Psoas muscle (tissue), 8 donors: ENCODE data around the gene UTP25. TPM values are rescaled to one million over a fixed set of nuclear protein-coding genes. Genes with fewer than 3 reads are reported as not detected.
"Not testable (repeated sequence)": the region's sequence is repeated elsewhere in the genome, so short reads cannot be mapped to it uniquely, and the experiment has no call there.

Experiments
- ATAC-seq, 4 donors: fragments of 200-7000 bp; cut with Tn5 transposase; one replicate each; pipeline ENCODE4 v1.9.1; 2020; ENCODE audit warnings: moderate library complexity in 3 of 4, mild to moderate bottlenecking in 2 of 4
- DNase-seq, 2 donors: peaks; one replicate each; pipeline ENCODE4 v3.0.0-alpha.2; 2020
- H3K27ac ChIP-seq: fragments of 200-600 bp; one replicate; pipeline ENCODE4 v1.8.0; 2022
- H3K27me3 ChIP-seq, 3 donors: fragments of 200-600 bp in 1 of 3; one replicate each; pipeline versions ENCODE4 v1.6.1 to v1.8.0; 2013 to 2022; ENCODE audit warnings: low read length in 2 of 3, mild to moderate bottlenecking in 2 of 3, moderate library complexity in 1 of 3; ENCODE audit not compliant: insufficient read depth in 3 of 3
- H3K36me3 ChIP-seq, 2 donors: fragments of 200-600 bp in 1 of 2; one replicate each; pipeline versions ENCODE4 v1.6.1 to v1.8.0; 2013 to 2022; ENCODE audit warnings: low read depth in 1 of 2, mild to moderate bottlenecking in 1 of 2, moderate library complexity in 1 of 2; ENCODE audit not compliant: insufficient read depth in 1 of 2
- H3K4me1 ChIP-seq: fragments of 200-600 bp; one replicate; pipeline ENCODE4 v1.8.0; 2022
- H3K4me3 ChIP-seq: fragments of 200-600 bp; one replicate; pipeline ENCODE4 v1.8.0; 2022; ENCODE audit warnings: mild to moderate bottlenecking
- H3K9me3 ChIP-seq: fragments of 200-600 bp; one replicate; pipeline ENCODE4 v1.8.0; 2022
- WGBS, 3 donors: extraction: QIAGEN DNeasy Blood & Tissue Kit; methylation state at CpG; one replicate each; pipeline versions ENCODE4 v1.1.6 to v1.1.7; 2013; 5-methylcytosine and 5-hydroxymethylcytosine counted together
- intact Hi-C, 2 donors: fragments of 100-400 bp; cut with DNase I; formaldehyde crosslinking; loops; one replicate each; pipeline versions ENCODE4 v1.11.0 to v1.14.2; 2022
- polyA plus RNA-seq, 3 donors: library from polyadenylated mRNA; stranded (reverse); fragments of 200-250 nt; gene quantifications; one replicate each; pipeline ENCODE4 v1.2.3, GENCODE V29; 2013
- total RNA-seq, 4 donors: library from RNA; stranded (reverse); fragmentation: NEBNext Ultra II Directional in 2 of 4; extraction: Animal tissue kit (Norgen Biotek cat#: 25700) in 2 of 4; gene quantifications; one replicate each; pipeline versions ENCODE4 v1.2.1 to v1.2.4, GENCODE V29; 2021 to 2023
- TF ChIP-seq, protein P1 (sequence below): fragments of 200-600 bp; IDR thresholded peaks from one replicate; pipeline ENCODE4 v1.8.0; 2022; ENCODE audit warnings: antibody characterized with exemption
- donor health status: healthy with polysubstance abuse.
- donor health status: DM: no; HTN: no; CAD: no; lungs with moderate emphysema.
- donor health status: Bipolar disorder and iron deficiency.
- donor health status: healthy.
- donor health status: DM: yes; HTN: yes; CAD: no.
- donor health status: DM: no; HTN: no; CAD: no.
- donor health status: DM: no; HTN: no; CAD: no.
- donor health status: DM: yes; HTN: yes; CAD: no.

Gene UTP25
- total and polyA plus RNA-seq, 7 donors, result 1.9 to 5.4 (median 3.9) TPM

DNA sequence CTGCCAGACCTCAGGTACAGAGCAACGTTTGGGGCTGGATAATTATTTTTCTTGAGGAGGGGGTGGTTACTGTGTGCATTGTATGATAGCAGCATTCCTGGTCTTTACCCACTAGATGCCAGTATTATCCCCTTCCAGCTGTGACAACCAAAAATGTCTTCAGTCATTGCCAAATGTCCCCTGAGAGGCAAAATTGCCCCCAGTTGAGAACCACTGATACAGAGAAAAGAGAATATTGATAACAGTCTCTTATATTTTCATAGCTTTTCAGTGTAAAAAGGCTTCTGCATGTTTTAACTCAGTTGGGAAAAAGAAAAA lies 58.4 kb downstream of the UTP25 start:
- TF ChIP-seq, protein P1, sequence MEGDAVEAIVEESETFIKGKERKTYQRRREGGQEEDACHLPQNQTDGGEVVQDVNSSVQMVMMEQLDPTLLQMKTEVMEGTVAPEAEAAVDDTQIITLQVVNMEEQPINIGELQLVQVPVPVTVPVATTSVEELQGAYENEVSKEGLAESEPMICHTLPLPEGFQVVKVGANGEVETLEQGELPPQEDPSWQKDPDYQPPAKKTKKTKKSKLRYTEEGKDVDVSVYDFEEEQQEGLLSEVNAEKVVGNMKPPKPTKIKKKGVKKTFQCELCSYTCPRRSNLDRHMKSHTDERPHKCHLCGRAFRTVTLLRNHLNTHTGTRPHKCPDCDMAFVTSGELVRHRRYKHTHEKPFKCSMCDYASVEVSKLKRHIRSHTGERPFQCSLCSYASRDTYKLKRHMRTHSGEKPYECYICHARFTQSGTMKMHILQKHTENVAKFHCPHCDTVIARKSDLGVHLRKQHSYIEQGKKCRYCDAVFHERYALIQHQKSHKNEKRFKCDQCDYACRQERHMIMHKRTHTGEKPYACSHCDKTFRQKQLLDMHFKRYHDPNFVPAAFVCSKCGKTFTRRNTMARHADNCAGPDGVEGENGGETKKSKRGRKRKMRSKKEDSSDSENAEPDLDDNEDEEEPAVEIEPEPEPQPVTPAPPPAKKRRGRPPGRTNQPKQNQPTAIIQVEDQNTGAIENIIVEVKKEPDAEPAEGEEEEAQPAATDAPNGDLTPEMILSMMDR, result no peak
- ATAC-seq (no peak), DNase-seq (no peak)
- H3K36me3 ChIP-seq, result no peaks in the 10 kb centered on the region
- WGBS, 3 donors, result 9 to 12% (median 10%) methylated on average over 1 of the region's 1 CpG
- intact Hi-C loops, result no loop called here
- H3K4me3 ChIP-seq, result no peak overlapping the region
- H3K27me3 ChIP-seq, result peaks cover 0 to 14% (median 8%) of the 10 kb centered on the region in 3 donors
- no peaks in the 10 kb centered on the region for H3K9me3 ChIP-seq
- H3K4me1 ChIP-seq, result no peaks in the 10 kb centered on the region
- no peak overlapping the region for H3K27ac ChIP-seq

DNA sequence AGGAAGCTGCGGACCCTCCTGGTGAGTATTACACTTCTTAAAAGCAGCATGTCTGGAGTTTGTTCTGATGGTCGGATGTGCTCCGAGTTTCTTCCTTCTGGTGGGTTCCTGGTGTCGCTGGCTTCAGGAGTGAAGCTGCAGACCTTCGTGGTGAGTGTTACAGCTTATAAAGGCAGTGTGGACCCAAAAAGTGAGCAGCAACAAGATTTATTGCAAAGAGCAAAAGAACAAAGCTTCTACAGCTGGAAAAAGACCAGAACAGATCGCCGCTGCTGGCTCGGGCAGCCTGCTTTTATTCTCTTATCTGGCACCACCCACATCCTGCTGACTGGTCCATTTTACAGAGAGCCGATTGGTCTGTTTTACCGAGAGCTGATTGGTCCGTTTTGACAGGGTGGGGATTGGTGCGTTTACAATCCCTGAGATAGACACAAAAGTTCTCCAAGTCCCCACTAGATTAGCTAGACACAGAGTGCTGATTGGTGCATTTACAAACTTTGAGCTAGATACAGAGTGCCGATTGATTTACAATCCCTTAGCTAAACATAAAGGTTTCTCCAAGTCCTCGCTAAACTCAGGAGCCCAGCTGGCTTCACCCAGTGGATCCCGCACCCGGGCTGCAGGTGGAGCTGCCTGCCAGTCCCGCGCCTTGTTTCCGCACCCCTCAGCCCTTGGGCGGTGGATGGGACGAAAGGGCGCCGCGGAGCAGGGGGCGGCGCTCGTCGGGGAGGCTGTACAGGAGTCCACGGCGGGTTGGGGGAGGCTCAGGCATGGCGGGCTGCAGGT lies 60.7 kb downstream of the UTP25 start:
- H3K36me3 ChIP-seq, ATAC-seq, intact Hi-C loops, DNase-seq, H3K4me1 ChIP-seq, H3K4me3 ChIP-seq, H3K27ac ChIP-seq, H3K9me3 ChIP-seq: not testable (repeated sequence)
- peaks cover 0 to 11% (median 8%) of the 10 kb centered on the region in 3 donors for H3K27me3 ChIP-seq
- WGBS, 3 donors, result 79 to 85% (median 84%) methylated on average over 25 to 31 of the region's 31 CpGs

- no peaks in the 10 kb centered on the region for H3K9me3 ChIP-seq
- H3K27ac ChIP-seq, result no peak overlapping the region
- no peak for ATAC-seq
- H3K36me3 ChIP-seq, result no peaks in the 10 kb centered on the region
- WGBS, 3 donors, result 89 to 96% (median 94%) methylated on average over 31 to 35 of the region's 35 CpGs
- intact Hi-C loops, result no loop called here
- TF ChIP-seq, protein P1, result no peak
- peaks cover 0 to 11% (median 8%) of the 10 kb centered on the region in 3 donors for H3K27me3 ChIP-seq
- DNase-seq, result no peak
- no peak overlapping the region for H3K4me3 ChIP-seq
- H3K4me1 ChIP-seq, result no peaks in the 10 kb centered on the region
These were observed 61.3 kb downstream of the UTP25 start for GRCh38 chr1:209889077-209889418.

GRCh38 chr1:209890641-209891330 lies 63.0 kb downstream of the UTP25 start:
- TF ChIP-seq, protein P1, result no peak

DNA sequence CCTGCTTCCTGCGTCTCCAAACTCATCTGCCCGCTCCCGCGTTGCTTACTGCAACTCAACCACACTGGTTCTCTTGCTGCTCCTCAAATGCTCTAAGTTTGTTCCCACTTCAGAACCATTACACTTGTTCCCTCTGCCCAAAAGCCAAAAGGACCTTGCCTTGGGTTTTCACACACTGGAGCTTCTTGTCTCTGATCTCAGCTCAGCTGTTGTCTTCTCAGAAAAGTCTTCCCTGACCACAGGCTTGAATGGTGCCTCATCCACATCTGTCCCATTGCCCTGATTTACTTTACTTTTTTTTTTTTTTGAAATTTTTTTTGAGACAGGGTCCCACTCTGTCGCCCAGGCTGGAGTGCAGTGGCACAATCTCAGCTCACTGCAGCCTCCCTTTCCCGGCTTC lies 66.0 kb downstream of the UTP25 start:
- no peaks in the 10 kb centered on the region for H3K36me3 ChIP-seq
- ATAC-seq, result no peak
- WGBS, 3 donors, result 83 to 86% (median 85%) methylated on average over 6 of the region's 6 CpGs
- H3K4me3 ChIP-seq, result no peak overlapping the region
- TF ChIP-seq, protein P1, result no peak
- no peak for DNase-seq
- no peaks in the 10 kb centered on the region for H3K9me3 ChIP-seq
- H3K27ac ChIP-seq, result no peak overlapping the region
- no peaks in the 10 kb centered on the region for H3K4me1 ChIP-seq
- H3K27me3 ChIP-seq, result no peaks in the 10 kb centered on the region
- intact Hi-C loops, result no loop called here

More at GRCh38 chr1:209890641-209891330, 63.0 kb downstream of the UTP25 start:
- WGBS, 3 donors, result 51 to 63% (median 58%) methylated on average over 3 of the region's 3 CpGs
- Histone ChIP-seq H3K4me1 (no peaks in the 10 kb centered on the region), H3K27ac (no peak overlapping the region), H3K36me3 (no peaks in the 10 kb centered on the region), H3K9me3 (no peaks in the 10 kb centered on the region), H3K27me3 (peaks cover 0 to 5% (median 5%) of the 10 kb centered on the region in 3 donors), H3K4me3 (no peak overlapping the region)
- intact Hi-C loops, result no loop called here
- DNase-seq (no peak), ATAC-seq (no peak)
